MG63 (cell line): ENCODE results near the gene IRX2. TPM values are rescaled to one million over a fixed set of nuclear protein-coding genes. Genes with fewer than 3 reads are reported as not detected.

ENCODE experiments used
- DNase-seq: peaks from one replicate; pipeline ENCODE4 v3.0.0-alpha.2; 2020
- H3K27me3 ChIP-seq: fragments of 250-450 bp; sonication (Bioruptor Pico); 2 replicates; pipeline ENCODE4 v1.5.1; 2020; ENCODE audit warnings: mild to moderate bottlenecking, moderate library complexity
- H3K36me3 ChIP-seq: fragments of 250-450 bp; sonication (Bioruptor Pico); 2 replicates; pipeline ENCODE4 v1.5.1; 2020; ENCODE audit warnings: mild to moderate bottlenecking, moderate library complexity
- H3K4me3 ChIP-seq: fragments of 250-450 bp; sonication (Bioruptor Pico); 2 replicates; pipeline ENCODE4 v1.5.1; 2020; ENCODE audit warnings: mild to moderate bottlenecking, moderate library complexity
- H3K9me3 ChIP-seq: fragments of 250-450 bp; sonication (Bioruptor Pico); 2 replicates; pipeline ENCODE4 v1.5.1; 2020; ENCODE audit warnings: mild to moderate bottlenecking, moderate library complexity
- total RNA-seq: library from RNA; depleted of rRNA; stranded (reverse); fragments of >200 nt; shearing (Covaris generic); gene quantifications from 2 replicates; pipeline ENCODE4 v1.2.3, GENCODE V29; 2014; ENCODE audit warnings: low replicate concordance

The IRX2 gene
- total RNA-seq, 1 experiment from 2014 or later = 21.5 TPM

DNA sequence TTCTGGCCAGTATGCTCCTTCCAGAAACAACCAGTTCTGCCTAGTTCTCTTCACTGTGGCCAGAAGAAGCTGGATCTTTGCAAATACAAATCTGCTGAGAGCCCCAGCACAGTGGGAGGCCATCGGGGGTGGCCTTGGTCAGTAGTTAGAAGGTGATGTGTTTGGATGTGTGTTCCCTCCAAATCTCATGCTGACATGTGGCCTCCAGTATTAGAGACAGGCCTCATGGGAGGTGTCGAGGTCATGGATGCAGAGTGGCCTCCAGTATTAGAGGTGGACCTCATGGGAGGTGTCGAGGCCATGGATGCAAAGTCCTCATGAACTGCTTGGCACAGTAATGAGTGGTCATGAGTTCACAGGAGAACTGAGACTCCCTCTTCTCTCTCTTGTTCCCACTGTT lies 7.6 kb upstream of the IRX2 start:
- H3K36me3 ChIP-seq = no peaks in the 10 kb centered on the region
- no peak for DNase-seq
- no peak overlapping the region for H3K4me3 ChIP-seq
- H3K9me3 ChIP-seq = no peaks in the 10 kb centered on the region
- no peaks in the 10 kb centered on the region; the same call in 1 of the 2 replicates for H3K27me3 ChIP-seq

- Histone ChIP-seq H3K27me3 (no peaks in the 10 kb centered on the region; the same call in 1 of the 2 replicates), H3K36me3 (no peaks in the 10 kb centered on the region), H3K4me3 (no peak overlapping the region), H3K9me3 (no peaks in the 10 kb centered on the region)
- DNase-seq = no peak
Observed at GRCh38 chr5:2758632-2759031, 7.2 kb upstream of the IRX2 start.

- Histone ChIP-seq H3K9me3 (no peaks in the 10 kb centered on the region), H3K27me3 (no peaks in the 10 kb centered on the region; the same call in 1 of the 2 replicates), H3K36me3 (no peaks in the 10 kb centered on the region), H3K4me3 (no peak overlapping the region)
- no peak for DNase-seq
Observed at GRCh38 chr5:2757563-2758351, 6.3 kb upstream of the IRX2 start.

- H3K9me3 ChIP-seq = no peaks in the 10 kb centered on the region
- DNase-seq = peak; percentile 72
- H3K36me3 ChIP-seq = no peaks in the 10 kb centered on the region
- H3K27me3 ChIP-seq = no peaks in the 10 kb centered on the region; the same call in 1 of the 2 replicates
- peak overlapping the region; percentile 60 for H3K4me3 ChIP-seq
Observed at GRCh38 chr5:2756211-2757152, 5.0 kb upstream of the IRX2 start.

GRCh38 chr5:2755681-2756171 lies 4.2 kb upstream of the IRX2 start:
- Histone ChIP-seq H3K36me3 (no peaks in the 10 kb centered on the region), H3K4me3 (peak overlapping the region; percentile 60), H3K27me3 (no peaks in the 10 kb centered on the region), H3K9me3 (no peaks in the 10 kb centered on the region)
- no peak for DNase-seq

- DNase-seq = no peak
Observed at GRCh38 chr5:2755076-2755680, 3.7 kb upstream of the IRX2 start.

DNA sequence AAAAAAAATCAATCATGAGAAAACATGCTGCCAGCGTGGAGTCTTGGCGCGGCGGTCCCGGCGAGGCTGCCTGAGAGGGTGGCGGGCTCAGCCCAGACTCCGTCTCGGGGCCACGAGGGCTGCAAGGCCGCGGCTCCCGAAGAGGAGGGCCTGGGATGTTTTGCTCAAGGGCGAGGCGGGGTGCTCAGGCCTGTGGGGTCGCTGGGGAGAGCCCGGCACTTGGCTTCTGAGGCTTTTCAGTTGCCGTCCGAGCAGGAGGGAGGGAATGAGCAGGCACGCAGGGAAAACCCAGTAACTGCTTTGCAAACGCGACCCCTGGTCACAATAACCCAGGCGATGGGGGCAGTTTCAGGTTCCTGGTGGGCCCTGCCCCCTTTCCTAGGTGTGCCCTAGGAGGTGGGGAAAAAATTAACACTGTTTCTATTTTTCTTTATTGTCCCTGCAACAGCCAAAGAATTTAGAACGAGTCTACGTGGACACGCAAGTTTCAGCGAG lies 3.2 kb upstream of the IRX2 start:
- DNase-seq = no peak
- no peaks in the 10 kb centered on the region for H3K27me3 ChIP-seq
- no peak overlapping the region for H3K4me3 ChIP-seq
- H3K36me3 ChIP-seq = peaks cover 7% of the 10 kb centered on the region
- no peaks in the 10 kb centered on the region for H3K9me3 ChIP-seq

More at GRCh38 chr5:2755076-2755680, 3.7 kb upstream of the IRX2 start:
- peaks cover 5% of the 10 kb centered on the region for H3K36me3 ChIP-seq
- H3K4me3 ChIP-seq = no peak overlapping the region
- H3K27me3 ChIP-seq = no peaks in the 10 kb centered on the region
- H3K9me3 ChIP-seq = no peaks in the 10 kb centered on the region

DNA sequence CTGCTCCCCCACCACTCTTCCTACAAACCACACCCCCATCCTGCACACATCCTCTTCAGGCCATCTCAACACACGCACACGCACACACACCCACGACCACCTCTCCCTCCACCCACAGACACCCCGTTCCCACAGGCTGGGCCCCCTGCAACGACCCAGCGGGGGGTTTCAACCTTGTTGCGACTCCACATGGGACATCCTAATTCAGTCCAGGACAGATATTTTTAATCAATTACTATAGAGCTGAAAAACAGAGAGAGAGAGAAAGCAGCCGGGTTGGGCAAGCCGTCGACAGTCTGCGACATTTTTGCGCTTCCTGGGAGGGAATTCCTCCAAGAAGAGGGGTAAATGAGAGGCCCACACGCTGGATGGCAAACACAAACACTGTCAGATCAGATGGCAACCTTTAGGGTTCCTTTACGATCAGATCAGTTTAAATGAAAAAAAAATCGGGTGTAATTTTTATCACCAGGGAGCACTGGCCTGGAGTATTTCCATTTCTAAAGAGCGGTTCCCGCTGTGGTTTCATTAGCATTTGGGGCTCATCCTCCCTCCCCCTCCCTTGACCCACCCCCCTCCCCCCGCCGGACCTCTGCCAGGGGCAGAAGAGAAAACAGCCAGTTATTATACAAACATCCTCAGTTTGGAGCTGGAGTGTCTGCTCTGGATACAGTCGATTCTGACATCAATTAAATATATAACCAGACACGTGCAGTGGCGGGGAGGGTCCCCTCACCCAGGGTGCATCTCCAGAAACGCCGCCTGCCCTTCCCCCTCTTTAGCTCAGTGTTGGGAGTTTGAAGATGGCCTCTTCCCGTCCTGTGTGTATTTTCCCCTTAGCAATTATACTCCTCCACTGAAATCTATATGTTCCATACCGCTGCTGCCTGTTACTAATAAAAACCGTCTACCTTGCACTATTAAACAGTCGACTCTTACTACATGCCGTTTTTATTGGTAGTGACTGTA lies 2.3 kb upstream of the IRX2 start:
- peaks cover 16% of the 10 kb centered on the region for H3K36me3 ChIP-seq
- no peaks in the 10 kb centered on the region for H3K9me3 ChIP-seq
- H3K4me3 ChIP-seq = no peak overlapping the region
- no peak for DNase-seq
- H3K27me3 ChIP-seq = no peaks in the 10 kb centered on the region

DNA sequence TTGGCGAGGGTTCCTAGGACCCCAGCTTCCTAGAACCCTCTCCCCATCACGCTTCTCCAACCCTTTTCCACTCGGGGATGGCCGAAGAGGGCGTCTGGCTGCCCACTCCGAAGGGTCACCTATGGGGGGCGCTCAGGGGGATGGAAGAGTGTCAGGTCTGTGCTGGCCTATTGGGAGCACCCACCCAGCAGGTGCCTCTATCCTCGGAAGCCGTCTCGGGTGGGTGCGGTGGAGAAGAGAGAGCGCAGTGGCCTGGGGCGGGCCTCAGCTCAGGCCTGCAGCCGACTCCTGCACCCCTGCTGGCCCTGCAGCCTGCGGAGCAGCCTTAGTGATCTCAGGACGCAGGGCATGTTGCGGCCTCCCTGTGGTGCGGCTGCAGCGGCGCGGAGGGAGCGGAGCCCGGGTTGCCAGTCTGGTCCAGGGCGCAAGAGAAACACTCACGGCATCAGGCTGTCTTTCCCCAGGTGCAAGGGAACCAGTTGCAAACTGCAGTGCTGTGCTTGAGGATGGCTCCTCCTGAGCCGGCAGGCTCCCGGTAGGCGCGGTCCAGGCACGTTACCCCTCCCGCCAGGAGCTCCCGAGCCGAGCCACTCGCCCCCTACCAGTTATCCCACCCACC lies 1.5 kb upstream of the IRX2 start:
- Histone ChIP-seq H3K4me3 (peak overlapping the region; percentile 99), H3K27me3 (no peaks in the 10 kb centered on the region), H3K36me3 (peaks cover 17% of the 10 kb centered on the region), H3K9me3 (no peaks in the 10 kb centered on the region)
- no peak for DNase-seq

- H3K9me3 ChIP-seq = no peaks in the 10 kb centered on the region
- DNase-seq = peak; percentile 88
- H3K27me3 ChIP-seq = no peaks in the 10 kb centered on the region
- H3K4me3 ChIP-seq = peak overlapping the region; percentile 99
- H3K36me3 ChIP-seq = peaks cover 24% of the 10 kb centered on the region
Observed at GRCh38 chr5:2752059-2752820, 763 bp upstream of the IRX2 start.

- no peaks in the 10 kb centered on the region for H3K27me3 ChIP-seq
- H3K9me3 ChIP-seq = no peaks in the 10 kb centered on the region
- DNase-seq = peak; percentile 58
- H3K36me3 ChIP-seq = peaks cover 35% of the 10 kb centered on the region
- H3K4me3 ChIP-seq = peak overlapping the region; percentile 99
Observed at GRCh38 chr5:2750758-2751464, 566 bp downstream of the IRX2 start.

DNA sequence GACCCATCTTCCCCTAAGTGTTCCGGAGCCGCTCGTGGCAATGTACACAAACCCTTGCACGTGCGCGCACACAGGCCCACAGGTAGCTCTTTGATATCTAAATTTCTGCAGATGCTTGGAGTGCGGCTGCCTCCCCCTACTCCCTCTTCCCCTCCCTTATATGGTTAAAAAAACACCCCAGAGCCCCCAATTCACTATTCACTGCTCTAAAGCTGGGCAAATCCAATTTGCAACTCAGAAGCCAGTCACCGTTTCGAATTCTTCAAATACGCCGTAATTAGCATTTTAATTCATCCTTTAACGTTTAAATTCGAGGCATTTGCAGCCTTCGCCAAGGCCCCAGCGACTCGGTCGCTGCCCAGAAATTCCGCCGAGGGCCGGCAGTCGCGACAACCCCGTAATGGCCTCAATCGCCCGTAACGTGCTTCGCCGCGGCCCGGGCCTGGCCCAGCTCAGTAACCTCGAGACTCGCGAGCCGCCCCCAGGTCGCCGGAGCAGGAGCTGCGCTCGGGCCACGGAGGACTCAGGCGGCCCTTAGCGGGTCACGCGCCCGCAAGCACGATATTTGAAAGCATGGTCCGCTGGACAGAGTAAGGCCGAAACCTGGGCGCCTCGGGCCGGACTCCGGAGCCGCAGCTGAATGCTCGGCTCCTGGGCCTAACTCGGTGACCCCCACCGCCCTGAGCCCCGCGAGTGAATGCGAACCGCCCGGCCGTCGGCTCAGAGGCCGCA lies 1.3 kb downstream of the IRX2 start:
- peak; percentile 64 for DNase-seq
- peaks cover 42% of the 10 kb centered on the region for H3K36me3 ChIP-seq
- H3K9me3 ChIP-seq = no peaks in the 10 kb centered on the region
- peak overlapping the region; percentile 99 for H3K4me3 ChIP-seq
- H3K27me3 ChIP-seq = no peaks in the 10 kb centered on the region

DNA sequence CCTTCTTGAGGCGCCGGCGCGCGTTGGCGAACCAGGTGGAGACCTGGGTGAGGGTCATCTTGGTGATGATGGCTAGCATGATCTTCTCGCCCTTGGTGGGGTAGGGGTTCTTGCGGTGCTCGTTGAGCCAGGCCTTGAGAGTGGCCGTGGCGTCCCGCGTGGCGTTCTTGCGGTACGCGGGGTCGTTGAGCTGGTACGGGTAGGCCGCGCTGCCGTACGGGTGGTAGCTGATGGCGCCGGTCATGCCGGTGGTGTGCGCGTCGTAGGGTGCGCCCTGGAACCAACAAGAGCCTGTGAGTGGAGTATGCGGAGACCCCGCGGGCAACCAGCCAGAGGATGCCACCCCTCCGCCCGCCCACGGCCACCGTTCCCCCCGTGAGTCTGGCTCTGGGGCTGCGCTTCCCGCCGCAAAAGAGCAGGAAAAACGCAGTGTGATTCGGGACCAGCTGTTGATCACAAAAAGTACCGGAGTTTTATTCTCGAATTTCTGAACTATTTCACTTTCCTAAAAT lies 1.9 kb downstream of the IRX2 start:
- no peak for DNase-seq
- no peaks in the 10 kb centered on the region for H3K27me3 ChIP-seq
- H3K9me3 ChIP-seq = no peaks in the 10 kb centered on the region
- peak overlapping the region; percentile 99 for H3K4me3 ChIP-seq
- peaks cover 49% of the 10 kb centered on the region for H3K36me3 ChIP-seq
